SIG-M5 treated with dmso at 0.1 percent for 504 hours (cell line): ENCODE measurements around the gene SOX15.

Source experiments
- DNase-seq: peaks from one replicate; lab custom pipeline; 2025; ENCODE audit not compliant: unreplicated experiment; lab: John Stamatoyannopoulos, UW

SOX15 gene

DNA sequence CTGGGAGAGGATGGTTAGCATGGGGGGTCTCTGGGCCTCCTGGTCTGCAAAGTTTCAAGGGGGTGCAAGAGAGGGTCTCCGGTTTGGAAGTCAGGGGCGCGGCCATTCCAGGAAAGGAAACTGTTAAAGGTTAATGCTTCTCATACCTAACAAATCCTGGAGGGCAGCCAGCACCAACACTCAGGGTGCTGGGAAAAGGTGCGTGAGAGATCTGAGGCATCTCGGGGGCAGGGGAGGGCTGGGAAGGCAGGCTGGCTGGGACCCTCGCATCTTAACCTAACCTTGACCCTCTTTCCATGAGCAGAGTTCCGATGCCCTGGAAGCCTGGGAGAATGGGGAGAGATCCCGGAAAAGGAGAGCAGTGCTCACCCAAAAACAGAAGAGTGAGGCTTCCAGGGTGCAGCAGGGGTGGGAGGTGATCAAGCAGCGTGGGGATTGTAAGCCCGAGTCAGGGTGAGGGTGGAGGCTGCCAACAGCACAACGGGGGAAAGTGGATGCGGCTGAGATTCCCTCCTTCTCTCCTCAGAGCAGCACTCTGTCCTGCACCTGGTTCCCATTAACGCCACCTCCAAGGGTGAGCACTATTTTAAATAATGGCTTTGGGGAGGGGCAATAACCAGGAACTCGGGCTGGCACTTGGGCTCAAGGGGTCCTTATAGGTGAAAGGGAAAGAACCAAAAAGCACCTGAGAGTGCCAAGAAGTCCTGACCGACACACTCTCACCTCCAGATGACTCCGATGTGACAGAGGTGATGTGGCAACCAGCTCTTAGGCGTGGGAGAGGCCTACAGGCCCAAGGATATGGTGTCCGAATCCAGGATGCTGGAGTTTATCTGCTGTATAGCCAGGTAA, 30.3 kb downstream of the SOX15 start:
- no peak for DNase-seq

DNA sequence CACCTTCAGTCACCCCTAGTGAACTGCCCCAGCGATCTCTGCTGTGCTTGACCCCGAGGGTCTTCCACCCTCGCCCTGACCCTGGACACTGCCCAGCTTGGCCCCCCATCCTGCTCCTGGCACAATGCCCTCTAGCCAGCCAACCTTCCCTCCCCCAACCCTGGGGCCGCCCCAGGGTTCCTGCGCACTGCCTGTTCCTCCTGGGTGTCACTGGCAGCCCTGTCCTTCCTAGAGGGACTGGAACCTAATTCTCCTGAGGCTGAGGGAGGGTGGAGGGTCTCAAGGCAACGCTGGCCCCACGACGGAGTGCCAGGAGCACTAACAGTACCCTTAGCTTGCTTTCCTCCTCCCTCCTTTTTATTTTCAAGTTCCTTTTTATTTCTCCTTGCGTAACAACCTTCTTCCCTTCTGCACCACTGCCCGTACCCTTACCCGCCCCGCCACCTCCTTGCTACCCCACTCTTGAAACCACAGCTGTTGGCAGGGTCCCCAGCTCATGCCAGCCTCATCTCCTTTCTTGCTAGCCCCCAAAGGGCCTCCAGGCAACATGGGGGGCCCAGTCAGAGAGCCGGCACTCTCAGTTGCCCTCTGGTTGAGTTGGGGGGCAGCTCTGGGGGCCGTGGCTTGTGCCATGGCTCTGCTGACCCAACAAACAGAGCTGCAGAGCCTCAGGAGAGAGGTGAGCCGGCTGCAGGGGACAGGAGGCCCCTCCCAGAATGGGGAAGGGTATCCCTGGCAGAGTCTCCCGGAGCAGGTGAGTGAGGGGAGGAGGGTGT, 31.2 kb downstream of the SOX15 start, which contains the start of gene TNFSF13:
Gene TNFSF13, plus strand, starts transcription at position 207 of the 776 bp plus-strand sequence. Its CDS starts 290 bp downstream, at position 497.
- peak; percentile 92 for DNase-seq

DNA sequence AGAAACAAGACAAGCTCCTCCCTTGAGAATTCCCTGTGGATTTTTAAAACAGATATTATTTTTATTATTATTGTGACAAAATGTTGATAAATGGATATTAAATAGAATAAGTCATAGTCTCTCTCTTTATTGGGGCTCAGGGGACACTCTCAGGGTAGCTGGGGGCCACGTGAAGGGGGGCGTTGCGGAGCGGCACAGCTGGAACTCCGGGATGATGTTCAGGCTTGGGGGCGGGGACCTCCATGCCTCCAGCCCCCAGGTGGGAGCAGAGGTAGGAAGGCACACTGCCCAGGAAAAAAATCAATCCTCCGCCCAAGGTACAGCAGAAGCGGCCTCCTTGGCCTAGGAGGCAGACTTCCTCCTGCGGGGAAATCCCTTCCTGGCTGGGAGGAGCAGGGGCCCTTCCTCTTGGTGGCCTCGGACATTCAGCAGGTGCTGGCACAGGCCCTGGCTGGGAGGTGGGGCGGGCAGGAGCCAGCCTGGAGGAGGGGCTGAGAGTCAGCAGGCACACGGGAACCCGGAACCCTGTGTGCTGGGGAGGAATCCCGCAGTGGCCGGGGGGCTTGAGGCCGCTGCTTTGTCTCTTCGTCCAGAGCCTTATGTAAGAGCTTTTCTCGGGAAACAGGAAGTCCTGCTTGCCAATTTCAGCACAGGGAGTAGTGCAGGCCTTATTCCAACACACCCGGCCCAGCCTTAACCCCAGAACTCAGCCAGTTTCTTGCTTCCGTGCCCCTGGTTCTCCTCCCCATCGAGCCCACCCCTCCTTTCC, 31.9 kb downstream of the SOX15 start:
- DNase-seq, result peak; percentile 84

DNA sequence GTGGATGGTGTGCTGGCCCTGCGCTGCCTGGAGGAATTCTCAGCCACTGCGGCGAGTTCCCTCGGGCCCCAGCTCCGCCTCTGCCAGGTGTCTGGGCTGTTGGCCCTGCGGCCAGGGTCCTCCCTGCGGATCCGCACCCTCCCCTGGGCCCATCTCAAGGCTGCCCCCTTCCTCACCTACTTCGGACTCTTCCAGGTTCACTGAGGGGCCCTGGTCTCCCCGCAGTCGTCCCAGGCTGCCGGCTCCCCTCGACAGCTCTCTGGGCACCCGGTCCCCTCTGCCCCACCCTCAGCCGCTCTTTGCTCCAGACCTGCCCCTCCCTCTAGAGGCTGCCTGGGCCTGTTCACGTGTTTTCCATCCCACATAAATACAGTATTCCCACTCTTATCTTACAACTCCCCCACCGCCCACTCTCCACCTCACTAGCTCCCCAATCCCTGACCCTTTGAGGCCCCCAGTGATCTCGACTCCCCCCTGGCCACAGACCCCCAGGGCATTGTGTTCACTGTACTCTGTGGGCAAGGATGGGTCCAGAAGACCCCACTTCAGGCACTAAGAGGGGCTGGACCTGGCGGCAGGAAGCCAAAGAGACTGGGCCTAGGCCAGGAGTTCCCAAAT, 32.6 kb downstream of the SOX15 start:
- no peak for DNase-seq

DNA sequence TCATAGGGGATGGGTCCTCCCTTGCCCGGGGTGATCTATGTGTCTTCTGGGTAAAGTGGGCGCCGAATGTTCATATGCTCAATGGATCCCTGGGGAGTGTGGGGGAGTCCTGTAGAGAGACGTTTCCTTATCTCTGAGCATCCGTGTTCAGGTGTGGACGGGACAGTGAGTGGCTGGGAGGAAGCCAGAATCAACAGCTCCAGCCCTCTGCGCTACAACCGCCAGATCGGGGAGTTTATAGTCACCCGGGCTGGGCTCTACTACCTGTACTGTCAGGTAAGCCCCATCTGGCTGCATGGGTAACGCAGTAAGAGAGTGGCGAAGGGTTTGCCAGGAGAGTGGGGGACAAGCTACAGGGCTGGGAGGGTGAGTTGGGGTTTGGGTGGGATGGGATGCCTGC, 33.3 kb downstream of the SOX15 start:
- DNase-seq, result no peak

DNA sequence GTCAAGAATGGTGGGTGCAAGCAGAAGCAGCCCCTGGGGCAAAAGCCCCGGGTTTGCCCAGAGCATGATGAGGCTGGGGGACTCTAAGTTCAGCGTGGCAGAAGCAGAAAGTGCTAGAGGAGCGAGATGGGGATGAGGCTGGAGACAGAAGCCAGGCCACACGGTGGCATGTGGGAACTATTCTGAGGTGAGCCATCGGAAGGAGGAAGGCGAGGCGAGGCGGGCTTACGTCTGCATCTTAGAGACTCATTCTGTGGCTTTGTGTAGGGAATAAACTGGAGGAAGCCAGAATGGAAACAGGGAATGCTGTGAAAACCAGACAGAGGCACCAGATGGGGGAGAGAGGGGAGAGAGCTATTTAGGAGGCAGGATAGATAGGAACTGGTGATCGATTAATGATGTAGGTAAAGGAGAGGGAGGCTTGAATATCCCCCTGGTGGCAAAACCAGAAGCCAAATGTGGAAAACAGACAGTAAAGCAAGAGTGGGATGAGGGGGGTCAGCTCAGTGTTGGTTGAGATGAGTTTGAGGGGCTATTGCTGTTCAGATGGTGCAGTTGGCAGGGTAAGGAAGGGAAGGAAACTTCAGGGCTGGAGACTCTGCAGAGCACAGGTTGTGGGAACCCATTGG, 34.5 kb downstream of the SOX15 start:
- DNase-seq, result no peak

DNA sequence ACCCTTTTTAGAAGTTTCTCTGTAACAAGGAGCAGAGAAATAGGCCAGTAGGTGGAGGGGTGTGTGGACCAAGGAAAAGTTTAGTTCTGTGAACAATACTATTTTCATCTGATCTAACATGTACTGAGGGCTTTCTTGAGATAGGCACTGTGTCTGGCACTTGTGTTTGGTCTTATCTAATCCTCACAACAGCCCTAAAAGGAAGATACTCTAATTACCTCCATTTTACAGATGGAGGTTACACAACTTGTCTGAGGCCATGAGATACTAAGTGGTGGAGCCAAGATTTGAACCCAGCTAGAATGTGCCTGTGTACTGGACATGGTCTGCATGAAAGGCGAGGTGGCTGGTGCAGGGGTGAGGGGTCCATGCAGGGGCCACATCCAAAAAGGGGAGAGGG, 36.5 kb downstream of the SOX15 start:
- DNase-seq, result no peak

DNA sequence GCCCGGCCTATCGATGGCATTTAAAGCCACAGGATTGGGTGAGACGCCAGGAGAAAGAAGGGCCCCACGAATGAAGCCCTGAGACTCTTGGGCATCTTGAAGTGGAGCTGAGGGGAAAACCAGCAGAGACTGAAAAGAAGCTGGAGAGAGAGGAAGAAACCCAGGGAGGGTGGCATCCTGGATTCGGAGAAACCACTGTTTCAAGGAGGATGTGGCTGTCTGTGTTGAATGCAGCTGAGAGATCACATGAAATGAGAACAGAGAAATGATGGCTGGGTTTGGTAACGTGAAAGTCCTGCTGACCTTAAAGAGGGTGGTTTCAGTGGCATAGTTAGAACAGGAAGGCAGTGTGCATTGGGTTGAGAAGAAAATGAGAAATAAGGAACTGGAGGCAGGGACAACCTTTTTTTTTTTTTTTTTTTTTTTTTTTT, 37.3 kb downstream of the SOX15 start:
- DNase-seq, result peak; percentile 86

DNA sequence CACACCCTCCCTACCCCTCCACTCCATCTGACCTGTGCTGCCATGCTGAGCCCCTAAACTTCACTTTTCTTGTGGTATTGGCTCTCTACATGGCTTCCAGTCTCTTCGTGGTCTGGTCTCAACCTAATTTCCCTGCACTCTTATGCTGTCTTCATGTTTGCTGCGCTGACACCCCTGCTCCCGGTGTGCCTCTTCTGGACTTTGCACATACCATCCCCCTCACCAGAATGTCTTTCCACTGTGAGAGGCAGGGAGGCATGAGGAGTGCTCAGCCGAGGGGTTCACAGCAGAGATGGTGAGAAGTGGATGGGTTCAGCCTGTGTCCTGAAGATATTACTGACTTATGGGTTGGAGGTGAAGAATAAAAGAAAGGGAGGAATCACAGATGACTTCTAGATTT, 38.5 kb downstream of the SOX15 start:
- no peak for DNase-seq

DNA sequence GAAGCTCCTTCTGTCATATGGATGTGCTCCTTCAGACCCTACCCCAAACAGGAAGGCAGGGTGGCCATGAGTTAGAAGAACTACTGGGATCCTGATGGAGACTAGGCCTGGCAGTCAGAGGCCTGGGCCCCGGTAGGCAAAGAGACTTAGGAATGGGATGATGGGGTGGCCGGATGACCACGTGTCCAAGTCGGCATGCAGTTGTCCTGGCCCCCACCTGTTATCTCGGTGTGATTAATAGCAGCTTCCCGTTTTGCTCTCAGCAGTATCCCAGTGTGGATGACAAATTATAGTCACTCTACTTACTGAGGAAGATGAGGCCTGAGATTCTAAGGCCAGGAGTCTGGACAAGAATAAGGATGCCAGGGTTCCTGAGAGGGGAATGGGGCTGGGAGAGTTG, 39.5 kb downstream of the SOX15 start:
- no peak for DNase-seq

DNA sequence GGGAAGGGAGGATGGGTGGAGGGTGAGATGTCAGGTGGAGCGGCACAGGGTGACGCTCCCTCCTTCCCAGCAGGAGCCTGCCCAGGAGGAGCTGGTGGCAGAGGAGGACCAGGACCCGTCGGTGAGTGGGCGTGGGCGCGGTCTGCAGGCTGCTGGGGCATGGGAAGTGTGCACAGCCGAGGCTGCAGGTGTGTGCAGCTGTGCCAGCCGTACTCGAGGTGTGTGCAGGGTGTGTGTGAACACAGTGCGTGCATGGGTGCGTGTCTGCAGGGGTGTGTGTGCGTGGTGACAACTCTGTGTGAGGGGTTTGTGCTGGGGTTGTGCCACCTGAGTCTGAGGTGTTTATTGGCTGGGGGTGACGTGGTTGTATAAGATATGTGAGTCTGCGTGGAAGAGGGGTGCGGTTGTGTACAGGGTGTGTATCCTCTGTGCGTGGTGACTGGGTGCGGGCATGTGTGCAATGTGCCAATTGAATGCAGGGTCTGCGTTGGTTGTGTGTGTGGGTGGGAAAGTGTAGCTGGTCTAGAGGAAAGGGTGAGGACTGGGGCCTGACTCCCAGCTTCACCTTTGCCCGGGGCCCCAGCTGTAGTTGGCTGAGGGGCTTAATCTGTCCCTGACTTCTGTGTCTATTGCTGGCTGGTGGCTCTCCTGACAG, 40.4 kb downstream of the SOX15 start:
- DNase-seq, result no peak

DNA sequence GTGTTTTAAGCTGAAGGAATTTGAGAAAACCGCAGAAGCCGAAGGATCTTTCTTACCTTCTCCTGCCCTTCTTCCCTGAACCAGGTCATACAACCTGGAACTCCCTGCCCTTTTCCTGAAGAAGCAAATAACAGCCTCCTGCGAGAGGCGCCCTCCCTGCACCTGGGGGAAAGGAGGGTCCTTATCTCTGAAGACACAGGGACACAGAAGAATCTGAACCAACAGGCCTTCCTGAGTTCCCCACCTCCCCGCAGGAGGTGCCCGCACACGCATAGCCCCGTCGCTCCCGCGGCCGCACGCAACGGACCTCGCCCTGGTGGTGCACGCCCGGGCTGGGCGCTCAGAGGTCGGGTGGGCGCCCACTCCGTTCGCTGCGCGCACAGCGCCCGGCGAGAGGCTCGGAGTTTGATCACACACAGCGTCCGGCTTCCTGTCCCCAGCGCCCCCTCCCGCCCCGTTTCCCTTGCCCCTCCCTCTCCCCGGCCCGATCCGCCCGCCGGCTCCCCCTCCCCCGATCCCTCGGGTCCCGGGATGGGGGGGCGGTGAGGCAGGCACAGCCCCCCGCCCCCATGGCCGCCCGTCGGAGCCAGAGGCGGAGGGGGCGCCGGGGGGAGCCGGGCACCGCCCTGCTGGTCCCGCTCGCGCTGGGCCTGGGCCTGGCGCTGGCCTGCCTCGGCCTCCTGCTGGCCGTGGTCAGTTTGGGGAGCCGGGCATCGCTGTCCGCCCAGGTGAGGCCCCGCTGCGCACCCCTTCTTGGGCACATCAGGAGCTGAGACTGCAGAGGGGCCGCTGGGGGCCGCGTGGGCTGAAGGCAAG, 41.1 kb downstream of the SOX15 start, which contains the start of gene TNFSF12:
Gene TNFSF12, plus strand, starts transcription at position 474 of the 816 bp plus-strand sequence. Its CDS starts 96 bp downstream, at position 570.
- no peak for DNase-seq

DNA sequence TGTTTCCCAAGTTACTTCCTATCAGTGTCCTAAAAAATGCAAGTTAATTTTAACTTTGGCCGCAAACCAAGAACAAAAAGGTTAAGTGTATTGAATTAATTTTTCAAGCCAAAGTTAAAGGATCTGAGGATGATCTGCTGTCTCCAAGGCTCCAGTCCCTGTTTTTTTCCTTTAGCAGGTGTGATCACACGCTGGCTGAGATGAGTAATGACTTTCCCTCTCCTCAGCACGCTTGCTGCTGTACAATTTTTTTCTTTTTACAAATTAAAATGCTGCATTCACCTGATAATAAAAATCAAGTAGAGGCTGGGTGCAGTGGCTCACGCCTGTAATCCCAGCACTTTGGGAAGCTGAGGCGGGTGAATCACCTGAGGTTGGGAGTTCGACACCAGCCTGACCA, 45.0 kb downstream of the SOX15 start:
- DNase-seq, result no peak

DNA sequence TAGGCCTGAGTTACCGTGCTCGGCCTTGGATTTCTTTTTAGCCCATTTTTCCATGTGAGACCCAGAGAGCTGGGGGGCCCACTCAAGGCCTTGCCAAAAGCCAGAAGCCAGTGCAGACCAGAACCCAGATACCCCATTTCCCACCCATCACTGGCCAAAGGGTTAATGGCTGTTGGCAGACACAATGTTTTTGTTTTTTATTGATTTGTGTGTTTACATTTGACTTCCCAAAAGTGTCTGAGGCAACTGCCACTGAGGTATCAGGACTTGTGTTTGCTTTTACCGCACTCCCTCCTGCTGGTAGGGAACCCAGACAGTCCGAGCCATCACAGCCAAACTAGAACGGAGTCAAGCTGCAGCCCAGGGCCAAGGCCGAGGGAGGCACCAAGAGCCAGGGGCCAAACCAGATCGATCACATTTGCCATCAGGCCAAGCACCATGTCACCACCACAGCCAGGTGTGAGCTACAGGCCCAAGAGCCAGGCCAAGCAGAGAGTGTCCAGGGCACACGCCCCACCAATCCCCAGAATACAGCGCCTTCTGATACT, 48.7 kb downstream of the SOX15 start:
- DNase-seq, result no peak

DNA sequence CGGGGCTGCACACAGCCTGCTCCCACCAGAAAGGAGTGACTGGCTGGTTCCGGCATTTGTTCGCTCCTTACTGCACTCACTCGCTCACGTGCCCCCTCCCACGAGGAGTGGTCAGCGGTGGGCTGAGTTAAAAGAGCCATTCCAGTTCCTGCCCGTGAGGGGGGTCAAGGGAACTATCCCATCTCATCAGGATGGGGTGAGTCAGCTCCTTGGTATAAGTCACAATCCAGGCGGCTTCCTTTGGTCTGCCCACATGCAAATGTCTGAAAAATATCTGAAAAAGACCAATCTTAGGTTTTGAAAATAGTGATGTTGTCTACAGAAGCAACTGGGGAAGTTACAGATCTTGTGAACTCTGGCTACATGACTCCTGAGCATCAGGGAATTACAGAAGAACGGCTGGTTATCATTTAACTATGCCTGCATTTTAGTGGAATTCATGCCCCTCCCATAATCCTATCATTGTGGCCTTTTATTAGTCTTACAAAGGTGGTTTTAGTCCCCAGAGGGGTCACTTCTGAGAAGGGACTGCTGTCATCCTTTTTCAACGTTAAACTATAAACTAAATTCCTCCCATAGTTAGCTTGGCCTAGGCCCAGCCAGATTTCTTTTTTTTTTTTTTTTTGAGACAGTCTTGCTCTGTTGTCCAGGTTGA, 50.9 kb downstream of the SOX15 start:
- no peak for DNase-seq
